HG02870 (cell line): ENCODE data around the gene RUNX3.

ENCODE experiments used
- ATAC-seq: cut with Tn5 transposase; IDR thresholded peaks from one replicate; pipeline ENCODE4 v1.9.1; 2021; ENCODE audit warnings: mild to moderate bottlenecking, moderate library complexity; ENCODE audit not compliant: unreplicated experiment

The RUNX3 gene

GRCh38 chr1:24867084-24867870 lies 62.8 kb downstream of the RUNX3 start:
- ATAC-seq, result no peak

GRCh38 chr1:24866211-24867083 lies 63.6 kb downstream of the RUNX3 start:
- ATAC-seq, result no peak

GRCh38 chr1:24865587-24865986 lies 64.5 kb downstream of the RUNX3 start:
- no peak for ATAC-seq

- no peak for ATAC-seq
These were observed 64.9 kb downstream of the RUNX3 start for GRCh38 chr1:24865168-24865567.

- no peak for ATAC-seq
These were observed 65.7 kb downstream of the RUNX3 start for GRCh38 chr1:24864370-24864777.

- no peak for ATAC-seq
These were observed 67.1 kb downstream of the RUNX3 start for GRCh38 chr1:24862775-24863483.

- ATAC-seq, result no peak
These were observed 68.0 kb downstream of the RUNX3 start for GRCh38 chr1:24861821-24862727.

GRCh38 chr1:24860841-24861240 lies 69.2 kb downstream of the RUNX3 start:
- no peak for ATAC-seq

- ATAC-seq, result no peak
These were observed 70.7 kb downstream of the RUNX3 start for GRCh38 chr1:24859063-24860010.

- ATAC-seq, result no peak
These were observed 71.8 kb downstream of the RUNX3 start for GRCh38 chr1:24858277-24858676.

GRCh38 chr1:24857507-24858133 lies 72.5 kb downstream of the RUNX3 start:
- ATAC-seq, result no peak

GRCh38 chr1:24856787-24857506 lies 73.1 kb downstream of the RUNX3 start:
- ATAC-seq, result no peak

GRCh38 chr1:24855474-24855873 lies 74.6 kb downstream of the RUNX3 start:
- ATAC-seq, result no peak

- ATAC-seq, result no peak
These were observed 76.4 kb downstream of the RUNX3 start for GRCh38 chr1:24853649-24854048.

GRCh38 chr1:24850328-24850920 lies 79.7 kb downstream of the RUNX3 start:
- no peak for ATAC-seq

- ATAC-seq, result no peak
These were observed 80.3 kb downstream of the RUNX3 start for GRCh38 chr1:24849672-24850295.
